Measurements from ENCODE around the gene PUSL1. TPM values are rescaled to one million over a fixed set of nuclear protein-coding genes. Genes with fewer than 3 reads are reported as not detected.

Gene PUSL1
- total RNA-seq, 1 donor from 2014 or later: 46.5 TPM

DNA sequence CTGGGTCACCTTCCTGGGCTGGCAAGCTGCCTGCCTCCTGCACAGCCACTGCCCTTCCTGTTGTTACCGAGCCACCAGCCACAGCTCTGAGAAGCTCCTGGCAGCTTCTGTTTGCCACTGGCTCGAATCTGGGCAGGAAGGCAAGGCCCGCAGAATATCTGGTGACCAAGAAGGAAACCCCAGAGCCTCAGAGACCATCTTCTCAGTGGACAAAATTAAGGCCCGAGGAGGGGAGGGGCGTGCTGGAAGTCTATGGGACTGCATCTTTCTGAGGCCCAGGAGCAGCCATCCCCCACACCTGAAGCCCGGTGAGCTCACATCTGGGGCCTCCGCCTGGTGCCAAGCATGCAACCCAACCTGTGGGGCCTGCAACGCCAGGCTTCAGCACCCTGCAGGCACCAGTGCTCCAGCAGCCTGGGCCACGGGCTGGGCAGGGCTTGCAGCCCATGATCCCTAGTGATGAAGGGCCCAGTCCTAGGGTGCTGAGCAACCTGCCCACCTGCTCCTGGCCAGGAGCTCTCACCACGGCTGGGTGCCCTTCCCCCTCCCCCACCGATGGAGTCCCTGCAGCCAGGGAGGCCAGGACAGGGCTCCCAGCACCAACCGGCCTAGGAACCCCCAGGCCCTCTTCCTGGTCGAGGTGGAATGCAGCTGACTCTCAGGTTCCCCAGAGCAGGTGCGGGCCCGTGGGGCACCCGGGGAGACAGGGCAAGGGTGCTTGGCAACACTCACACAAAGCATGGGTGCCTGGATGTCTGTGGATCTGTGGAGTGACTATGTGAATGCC lies 17.1 kb downstream of the PUSL1 start:
- TF ChIP-seq, protein P1, sequence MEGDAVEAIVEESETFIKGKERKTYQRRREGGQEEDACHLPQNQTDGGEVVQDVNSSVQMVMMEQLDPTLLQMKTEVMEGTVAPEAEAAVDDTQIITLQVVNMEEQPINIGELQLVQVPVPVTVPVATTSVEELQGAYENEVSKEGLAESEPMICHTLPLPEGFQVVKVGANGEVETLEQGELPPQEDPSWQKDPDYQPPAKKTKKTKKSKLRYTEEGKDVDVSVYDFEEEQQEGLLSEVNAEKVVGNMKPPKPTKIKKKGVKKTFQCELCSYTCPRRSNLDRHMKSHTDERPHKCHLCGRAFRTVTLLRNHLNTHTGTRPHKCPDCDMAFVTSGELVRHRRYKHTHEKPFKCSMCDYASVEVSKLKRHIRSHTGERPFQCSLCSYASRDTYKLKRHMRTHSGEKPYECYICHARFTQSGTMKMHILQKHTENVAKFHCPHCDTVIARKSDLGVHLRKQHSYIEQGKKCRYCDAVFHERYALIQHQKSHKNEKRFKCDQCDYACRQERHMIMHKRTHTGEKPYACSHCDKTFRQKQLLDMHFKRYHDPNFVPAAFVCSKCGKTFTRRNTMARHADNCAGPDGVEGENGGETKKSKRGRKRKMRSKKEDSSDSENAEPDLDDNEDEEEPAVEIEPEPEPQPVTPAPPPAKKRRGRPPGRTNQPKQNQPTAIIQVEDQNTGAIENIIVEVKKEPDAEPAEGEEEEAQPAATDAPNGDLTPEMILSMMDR (conservative IDR thresholded peaks at IDR 0.05; ENCODE audit: low read depth, low read length): no peak
- H3K4me3 ChIP-seq (ENCODE audit: low read depth, low read length): peak overlapping the region; percentile 92
- DNase-seq (ENCODE audit: low read depth): no peak

DNA sequence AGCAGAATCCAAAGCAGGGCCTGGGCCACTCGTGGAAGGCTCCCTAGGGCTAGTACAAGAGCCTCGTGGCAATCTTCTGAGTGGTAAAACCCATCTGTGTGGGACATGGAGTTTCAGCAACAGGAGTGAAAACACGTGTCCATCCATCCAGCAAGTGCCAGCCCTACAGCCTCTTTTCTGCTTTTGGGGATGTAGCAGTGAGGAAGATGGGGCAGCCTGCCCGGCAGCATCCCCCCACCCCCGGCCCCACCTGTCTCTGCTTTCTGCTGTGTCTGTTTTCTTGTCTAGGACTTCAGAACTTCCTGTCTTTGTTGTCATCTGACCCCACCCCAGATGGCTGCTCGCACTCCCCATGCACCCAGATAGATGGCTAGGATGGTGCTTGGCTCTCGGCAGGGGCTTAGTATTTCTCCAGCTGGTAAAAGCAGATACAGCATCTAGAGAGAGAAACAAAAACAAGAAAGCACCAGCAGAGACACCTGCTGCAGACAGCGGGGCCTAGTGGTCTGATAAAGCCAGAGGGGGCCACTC lies 17.7 kb downstream of the PUSL1 start:
- TF ChIP-seq, protein P1 (conservative IDR thresholded peaks at IDR 0.05; ENCODE audit: low read depth, low read length): no peak
- H3K4me3 ChIP-seq (ENCODE audit: low read depth, low read length): peak overlapping the region; percentile 92
- no peak for DNase-seq (ENCODE audit: low read depth)

DNA sequence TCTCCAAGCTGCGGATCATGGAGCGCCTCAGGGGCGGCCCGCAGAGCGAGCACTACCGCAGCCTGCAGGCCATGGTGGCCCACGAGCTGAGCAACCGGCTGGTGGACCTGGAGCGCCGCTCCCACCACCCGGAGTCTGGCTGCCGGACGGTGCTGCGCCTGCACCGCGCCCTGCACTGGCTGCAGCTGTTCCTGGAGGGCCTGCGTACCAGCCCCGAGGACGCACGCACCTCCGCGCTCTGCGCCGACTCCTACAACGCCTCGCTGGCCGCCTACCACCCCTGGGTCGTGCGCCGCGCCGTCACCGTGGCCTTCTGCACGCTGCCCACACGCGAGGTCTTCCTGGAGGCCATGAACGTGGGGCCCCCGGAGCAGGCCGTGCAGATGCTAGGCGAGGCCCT lies 18.9 kb downstream of the PUSL1 start:
- TF ChIP-seq, protein P1 (conservative IDR thresholded peaks at IDR 0.05; ENCODE audit: low read depth, low read length): no peak
- DNase-seq (ENCODE audit: low read depth): no peak
- H3K4me3 ChIP-seq (ENCODE audit: low read depth, low read length): no peak overlapping the region

DNA sequence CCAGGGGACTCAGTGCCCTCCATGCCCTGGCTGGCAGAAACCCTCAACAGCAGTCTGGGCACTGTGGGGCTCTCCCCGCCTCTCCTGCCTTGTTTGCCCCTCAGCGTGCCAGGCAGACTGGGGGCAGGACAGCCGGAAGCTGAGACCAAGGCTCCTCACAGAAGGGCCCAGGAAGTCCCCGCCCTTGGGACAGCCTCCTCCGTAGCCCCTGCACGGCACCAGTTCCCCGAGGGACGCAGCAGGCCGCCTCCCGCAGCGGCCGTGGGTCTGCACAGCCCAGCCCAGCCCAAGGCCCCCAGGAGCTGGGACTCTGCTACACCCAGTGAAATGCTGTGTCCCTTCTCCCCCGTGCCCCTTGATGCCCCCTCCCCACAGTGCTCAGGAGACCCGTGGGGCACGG lies 19.9 kb downstream of the PUSL1 start:
- TF ChIP-seq, protein P1 (conservative IDR thresholded peaks at IDR 0.05; ENCODE audit: low read depth, low read length): no peak
- no peak overlapping the region for H3K4me3 ChIP-seq (ENCODE audit: low read depth, low read length)
- no peak for DNase-seq (ENCODE audit: low read depth)

DNA sequence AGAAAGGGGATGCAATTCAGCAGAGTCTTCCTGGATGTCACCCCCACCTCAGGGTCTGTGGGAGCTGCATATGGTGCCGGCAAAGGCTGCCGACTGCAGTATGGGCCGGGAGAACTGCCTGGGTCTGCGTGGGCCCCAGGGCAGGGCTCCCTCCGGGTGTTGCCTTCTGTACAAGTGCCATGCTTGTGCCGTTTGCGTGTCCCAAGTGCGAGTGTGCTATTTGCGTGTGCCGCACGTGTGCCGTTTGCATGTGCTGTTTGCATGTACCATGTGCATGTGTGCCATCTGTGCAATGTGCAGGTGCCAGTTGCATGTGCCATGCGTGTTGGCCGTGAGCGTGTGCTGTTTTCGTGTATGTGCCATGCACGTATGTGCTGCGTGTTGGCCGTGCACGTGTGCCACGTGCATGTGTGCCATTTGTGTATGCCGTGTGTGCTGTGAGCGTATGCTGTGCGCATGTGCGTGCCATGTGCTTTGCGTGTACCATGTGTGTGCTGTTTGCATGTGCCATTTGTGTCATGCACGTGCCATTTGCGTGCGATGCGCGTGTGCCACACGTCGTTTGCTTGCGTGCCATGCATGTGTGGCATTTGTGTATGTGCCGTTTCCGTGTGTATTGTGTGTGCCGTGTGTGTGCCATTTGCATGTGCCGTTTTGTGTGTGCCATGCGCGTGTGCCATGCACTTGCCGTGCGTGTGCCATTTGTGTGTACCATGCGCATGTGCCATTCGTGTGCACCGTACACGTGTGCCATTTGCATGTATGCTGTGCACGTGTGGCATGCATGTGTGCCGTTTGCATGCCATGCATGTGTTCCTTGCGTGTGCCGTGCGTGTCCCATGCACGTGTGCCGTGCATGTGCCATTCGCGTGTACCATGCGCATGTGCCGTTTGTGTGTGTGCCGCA lies 21.2 kb downstream of the PUSL1 start:
- TF ChIP-seq, protein P1 (conservative IDR thresholded peaks at IDR 0.05; ENCODE audit: low read depth, low read length): no peak
- H3K4me3 ChIP-seq (ENCODE audit: low read depth, low read length): no peak overlapping the region
- no peak for DNase-seq (ENCODE audit: low read depth)

DNA sequence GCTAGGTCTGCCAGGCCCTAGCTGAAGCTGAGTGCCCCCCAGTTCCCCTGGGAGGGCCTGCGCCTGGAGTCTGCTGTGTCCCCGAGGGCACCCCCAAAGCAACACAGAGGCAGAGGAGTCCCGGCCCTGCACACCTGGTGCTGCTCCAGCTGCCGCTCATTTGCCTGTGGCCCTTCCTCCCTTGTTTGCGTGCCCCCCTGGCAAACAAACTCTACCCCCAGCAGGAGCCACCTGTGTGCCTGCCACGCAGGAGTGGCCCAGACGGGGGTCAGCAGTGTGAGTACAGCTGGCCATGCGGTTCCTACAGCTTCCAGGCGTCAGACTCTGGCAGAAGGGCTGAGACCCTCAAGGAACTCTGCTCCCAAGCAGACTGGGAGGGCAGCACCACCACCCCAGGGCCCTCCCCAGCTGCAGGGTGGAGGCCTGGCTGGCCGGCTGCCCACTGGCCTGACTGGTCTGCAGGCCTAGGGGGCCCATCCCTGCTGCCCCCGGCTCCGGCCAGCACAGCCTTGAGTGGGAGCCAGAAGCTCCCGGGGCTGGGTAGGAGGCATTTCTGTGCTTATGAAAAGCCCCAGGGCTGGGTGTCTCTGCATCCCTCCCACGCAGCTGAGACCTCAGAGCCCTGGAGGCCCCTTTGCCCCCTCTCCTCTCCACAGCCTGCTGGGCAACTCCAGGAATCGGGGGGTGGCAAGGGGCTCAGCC lies 22.1 kb downstream of the PUSL1 start:
- no peak overlapping the region for H3K4me3 ChIP-seq (ENCODE audit: low read depth, low read length)
- TF ChIP-seq, protein P1 (conservative IDR thresholded peaks at IDR 0.05; ENCODE audit: low read depth, low read length): no peak
- no peak for DNase-seq (ENCODE audit: low read depth)

Data from epithelial cell of proximal tubule (primary cell).